Right lobe of liver (tissue), 6 donors: ENCODE results near the gene SIN3B. TPM values are rescaled to one million over a fixed set of nuclear protein-coding genes. Genes with fewer than 3 reads are reported as not detected.

Source experiments
- ATAC-seq, 4 donors: fragments of 200-7000 bp; cut with Tn5 transposase; one replicate each; pipeline ENCODE4 v1.9.1; 2020; ENCODE audit warnings: mild to moderate bottlenecking in 4 of 4, moderate library complexity in 4 of 4
- DNase-seq, 3 donors: peaks; one replicate each; pipeline ENCODE4 v3.0.0-alpha.2; 2020
- H3K27ac ChIP-seq, 3 donors: fragments of 200-600 bp; one replicate each; pipeline ENCODE4 v1.8.0; 2022
- H3K27me3 ChIP-seq, 2 donors: fragments of 200-600 bp; one replicate each; pipeline ENCODE4 v1.8.0; 2022
- H3K36me3 ChIP-seq, 4 donors: fragments of 200-600 bp; sonication (generic) in 1 of 4; one replicate each; pipeline versions ENCODE4 v1.5.1 to v1.8.0; 2017 to 2022; ENCODE audit warnings: control low read depth in 1 of 4
- H3K4me1 ChIP-seq, 4 donors: fragments of 200-600 bp; sonication (generic) in 1 of 4; one replicate each; pipeline versions ENCODE4 v1.5.1 to v1.8.0; 2017 to 2022; ENCODE audit warnings: control low read depth in 1 of 4
- H3K4me3 ChIP-seq, 3 donors: fragments of 200-600 bp; one replicate each; pipeline ENCODE4 v1.8.0; 2022
- H3K9me3 ChIP-seq, 4 donors: fragments of 200-600 bp; sonication (generic) in 1 of 4; one replicate each; pipeline versions ENCODE4 v1.5.1 to v1.8.0; 2017 to 2022; ENCODE audit warnings: control low read depth in 1 of 4
- POLR2A ChIP-seq: fragments of 450-650 bp; IDR thresholded peaks from one replicate; pipeline ENCODE4 v1.6.1; 2017; ENCODE audit warnings: antibody characterized with exemption, mild to moderate bottlenecking
- WGBS: methylation state at CpG from one replicate; pipeline ENCODE4 v1.1.6; 2018; ENCODE audit warnings: low coverage, low lambda C conversion rate; ENCODE audit not compliant: insufficient coverage; ENCODE audit errors: missing lambda C conversion rate; 5-methylcytosine and 5-hydroxymethylcytosine counted together
- intact Hi-C, 2 donors: fragments of 100-400 bp; cut with DNase I; formaldehyde crosslinking; loops; one replicate each; pipeline versions ENCODE4 v1.11.2 to v1.14.1; 2022
- small RNA-seq, 2 experiments: library from RNA; depleted of rRNA; stranded (forward); fragments of <200 nt; gene quantifications; one replicate each; pipeline ENCODE3, GENCODE V24; 2016
- total RNA-seq, 6 experiments: library from RNA; depleted of rRNA in 2 of 6; stranded (reverse); fragments of >200 nt in 2 of 6; fragmentation: NEBNext Ultra II Directional in 3 of 6; extraction: Animal tissue kit (Norgen Biotek cat#: 25700) in 3 of 6; gene quantifications; one replicate each; pipeline versions ENCODE4 v1.1.0 to v1.2.4, GENCODE V29; 2016 to 2023
- TF ChIP-seq, protein P1 (sequence below), 4 donors: fragments of 200-600 bp in 3 of 4; fragments of 450-650 bp in 1 of 4; IDR thresholded peaks; one replicate each; pipeline versions ENCODE4 v1.5.1 to v1.8.0; 2016 to 2022; ENCODE audit warnings: antibody characterized with exemption in 4 of 4, mild to moderate bottlenecking in 2 of 4
- donor health status: DM: no; HTN: yes; CAD: no.
- donor health status: DM: no; HTN: no; CAD: no.
- donor health status: DM: no; HTN: no; CAD: no.
- donor health status: DM: no; HTN: yes; CAD: no.
- donor health status: DM: no; HTN: yes; CAD: no.

The SIN3B gene
- total RNA-seq, 6 experiments from 2014 or later, result 10.6 to 20.9 (median 13.6) TPM

DNA sequence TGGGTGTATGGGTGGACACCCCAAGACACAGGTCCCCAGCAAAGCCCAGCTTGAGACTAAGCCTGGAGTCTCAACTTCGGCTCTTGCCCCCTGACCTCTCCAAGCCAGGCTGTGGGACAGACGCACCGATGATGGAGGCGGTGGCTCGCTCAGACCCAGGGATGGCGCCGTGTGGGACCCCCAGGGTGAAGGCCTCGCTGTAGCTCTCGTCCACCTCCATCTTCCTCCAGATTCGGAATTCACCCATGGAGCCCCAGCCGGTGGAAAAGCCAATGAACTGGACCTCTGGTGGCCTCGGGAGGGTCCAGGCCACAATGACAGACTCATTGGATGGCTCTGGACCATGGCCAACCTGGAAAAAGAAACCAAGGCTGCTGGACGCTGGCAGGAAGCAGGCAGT is 98.7 kb downstream of the SIN3B start:
- Histone ChIP-seq H3K36me3 (no peaks in the 10 kb centered on the region), H3K27me3 (no peaks in the 10 kb centered on the region), H3K9me3 (no peaks in the 10 kb centered on the region), H3K27ac (no peak overlapping the region), H3K4me3 (no peak overlapping the region), H3K4me1 (no peaks in the 10 kb centered on the region)
- TF ChIP-seq, protein P1, sequence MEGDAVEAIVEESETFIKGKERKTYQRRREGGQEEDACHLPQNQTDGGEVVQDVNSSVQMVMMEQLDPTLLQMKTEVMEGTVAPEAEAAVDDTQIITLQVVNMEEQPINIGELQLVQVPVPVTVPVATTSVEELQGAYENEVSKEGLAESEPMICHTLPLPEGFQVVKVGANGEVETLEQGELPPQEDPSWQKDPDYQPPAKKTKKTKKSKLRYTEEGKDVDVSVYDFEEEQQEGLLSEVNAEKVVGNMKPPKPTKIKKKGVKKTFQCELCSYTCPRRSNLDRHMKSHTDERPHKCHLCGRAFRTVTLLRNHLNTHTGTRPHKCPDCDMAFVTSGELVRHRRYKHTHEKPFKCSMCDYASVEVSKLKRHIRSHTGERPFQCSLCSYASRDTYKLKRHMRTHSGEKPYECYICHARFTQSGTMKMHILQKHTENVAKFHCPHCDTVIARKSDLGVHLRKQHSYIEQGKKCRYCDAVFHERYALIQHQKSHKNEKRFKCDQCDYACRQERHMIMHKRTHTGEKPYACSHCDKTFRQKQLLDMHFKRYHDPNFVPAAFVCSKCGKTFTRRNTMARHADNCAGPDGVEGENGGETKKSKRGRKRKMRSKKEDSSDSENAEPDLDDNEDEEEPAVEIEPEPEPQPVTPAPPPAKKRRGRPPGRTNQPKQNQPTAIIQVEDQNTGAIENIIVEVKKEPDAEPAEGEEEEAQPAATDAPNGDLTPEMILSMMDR (IDR thresholded peaks at IDR 0.05), result no peak
- no peak for TF ChIP-seq POLR2A
- no peak for ATAC-seq
- 50% methylated on average over 4 of the region's 13 CpGs for WGBS
- DNase-seq, result no peak
- intact Hi-C loops, result no loop called here

DNA sequence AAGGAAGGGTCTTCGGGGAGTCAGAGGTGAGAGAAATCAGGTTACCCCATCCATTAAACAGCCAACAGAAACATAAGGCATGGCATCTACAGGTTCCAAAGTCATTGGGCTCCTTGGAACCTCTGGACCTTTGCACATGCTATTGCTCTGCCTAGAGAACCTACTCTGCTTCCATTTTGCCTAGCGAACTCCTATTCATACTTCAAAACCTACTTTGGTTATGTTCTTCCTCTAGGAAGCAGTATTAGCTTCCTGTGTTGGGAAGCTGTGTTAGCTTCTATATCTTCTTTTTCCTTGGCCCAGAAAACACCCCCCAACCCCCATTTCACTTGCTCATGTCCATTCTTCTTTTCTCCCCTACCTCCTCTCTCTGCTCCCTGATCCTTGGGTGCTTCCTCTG is 99.2 kb downstream of the SIN3B start:
- Histone ChIP-seq H3K27ac (no peak overlapping the region), H3K4me1 (no peaks in the 10 kb centered on the region), H3K36me3 (no peaks in the 10 kb centered on the region), H3K27me3 (no peaks in the 10 kb centered on the region), H3K9me3 (no peaks in the 10 kb centered on the region), H3K4me3 (no peak overlapping the region)
- TF ChIP-seq POLR2A, result no peak
- intact Hi-C loops, result no loop called here
- DNase-seq, result no peak
- ATAC-seq, result no peak
- WGBS, result no CpG with 5 or more reads among the region's 2 CpGs

DNA sequence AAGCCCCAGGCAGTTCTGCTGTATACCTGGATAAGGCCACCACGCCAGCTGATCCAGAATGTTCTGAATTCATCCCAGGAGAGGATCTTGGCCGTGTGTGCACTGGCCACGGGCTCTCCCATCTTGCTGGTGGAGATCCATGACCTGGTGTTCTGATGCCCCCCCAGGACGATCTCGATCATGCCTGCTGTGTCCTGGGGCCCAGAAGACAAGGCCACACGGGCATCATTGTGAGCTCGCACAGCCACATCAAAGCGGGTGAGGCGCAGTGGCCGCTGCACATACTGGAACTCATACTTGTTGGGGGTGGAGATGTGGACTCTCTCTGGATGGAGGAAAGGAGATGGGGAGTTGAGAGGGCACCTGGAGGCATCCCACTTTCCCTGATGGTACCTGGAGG is 99.7 kb downstream of the SIN3B start:
- intact Hi-C loops, result no loop called here
- Histone ChIP-seq H3K4me1 (no peaks in the 10 kb centered on the region), H3K9me3 (no peaks in the 10 kb centered on the region), H3K4me3 (no peak overlapping the region), H3K36me3 (no peaks in the 10 kb centered on the region), H3K27ac (no peak overlapping the region), H3K27me3 (no peaks in the 10 kb centered on the region)
- no peak for TF ChIP-seq POLR2A
- TF ChIP-seq, protein P1 (IDR thresholded peaks at IDR 0.05), result no peak
- 71% methylated on average over 9 of the region's 10 CpGs for WGBS
- ATAC-seq (no peak), DNase-seq (no peak)

Small RNAs within 50 kb of the gene (small RNA-seq; reads per million reads assigned to genes)
- 0 reads per million in 2 experiments for gene AC008737.3
- 0 reads per million in 2 experiments for gene RN7SL823P
- 0 reads per million in 2 experiments for gene RN7SL835P

Other genes with a start within 250 kb of the SIN3B start
- gene MED26, start 201.2 kb upstream of the SIN3B start, total RNA-seq, result 1 to 10 TPM; 3.4 to 5.4 (median 4.4) TPM
- gene SMIM7, start 169.3 kb upstream of the SIN3B start, total RNA-seq, result 10 to 100 TPM; 34.7 to 76.5 (median 41.2) TPM
- 1 to 10 TPM; 2.7 to 8.3 (median 5.3) TPM for gene TMEM38A, start 168.3 kb upstream of the SIN3B start, total RNA-seq
- under 1 TPM in 1 of 6 experiments, not detected in 5; 0.09 TPM for gene NWD1, start 109.6 kb upstream of the SIN3B start, total RNA-seq
- gene F2RL3, start 59.6 kb downstream of the SIN3B start, total RNA-seq, result under 1 TPM; 0.07 to 0.62 (median 0.28) TPM
- 1 to 10 TPM in 4 of 6 experiments, under 1 TPM in 2; 0.90 to 1.8 (median 1.2) TPM for gene CPAMD8, start 197.4 kb downstream of the SIN3B start, total RNA-seq
- 1 to 10 TPM; 3.7 to 8.5 (median 5.8) TPM for gene HAUS8, start 246.1 kb downstream of the SIN3B start, total RNA-seq
- 10 to 100 TPM; 25.4 to 38.7 (median 36.0) TPM for gene MYO9B, start 246.4 kb downstream of the SIN3B start, total RNA-seq